Measurements from ENCODE around the gene SP4.

The SP4 gene

DNA sequence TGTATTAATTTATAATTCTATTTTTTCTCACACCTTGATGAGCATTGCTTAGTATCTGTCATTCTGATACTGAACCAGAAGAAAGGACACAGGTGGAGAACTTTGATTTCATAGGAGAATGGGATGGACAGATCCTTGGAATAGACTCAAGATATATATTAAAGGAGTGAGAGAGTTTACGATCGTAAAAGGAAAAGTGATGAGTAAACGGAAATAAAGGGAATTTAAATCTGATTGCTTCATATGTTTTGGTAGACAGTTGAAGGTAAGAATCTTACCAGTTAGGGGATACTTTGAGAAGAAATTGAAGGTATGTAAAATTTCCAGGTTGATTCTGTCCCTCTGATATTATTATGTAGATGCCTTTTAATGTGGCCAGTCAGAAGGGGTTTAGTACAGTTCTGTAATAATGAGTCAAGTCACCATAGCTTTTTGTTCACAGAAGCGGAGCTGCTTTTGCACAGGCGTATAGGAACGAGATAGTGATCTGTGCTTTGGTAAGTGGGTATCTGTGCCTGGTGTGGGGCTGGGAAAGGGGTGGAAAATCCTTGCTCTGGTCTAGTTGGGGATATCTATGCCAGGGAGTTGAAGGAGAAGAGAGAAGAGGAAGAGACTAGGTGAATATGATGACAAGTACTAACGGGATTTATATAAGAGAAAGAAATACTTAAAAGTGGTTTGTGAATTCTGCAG is 15.4 kb downstream of the SP4 start:
- no peak for DNase-seq (ENCODE audit: low spot score)

DNA sequence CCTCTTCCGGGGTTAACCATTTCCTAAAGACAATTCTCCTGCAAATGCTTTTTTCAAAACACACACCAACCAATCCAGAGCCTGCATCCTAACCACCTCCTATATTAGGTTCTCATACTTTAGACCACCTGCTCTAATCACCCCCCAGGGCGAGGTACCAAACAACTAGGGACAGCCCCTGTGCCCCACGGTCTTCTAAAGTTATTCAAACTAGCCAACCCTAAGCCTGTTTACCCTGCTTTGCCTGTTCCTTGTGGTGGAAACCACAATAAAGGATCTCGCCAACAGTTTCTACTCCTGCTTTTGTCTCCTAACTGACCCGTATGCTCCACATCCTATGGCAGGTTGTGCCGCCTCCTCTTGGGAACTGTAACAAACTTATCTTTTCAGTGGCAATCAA is 21.1 kb downstream of the SP4 start:
- DNase-seq (ENCODE audit: low spot score), result no peak

DNA sequence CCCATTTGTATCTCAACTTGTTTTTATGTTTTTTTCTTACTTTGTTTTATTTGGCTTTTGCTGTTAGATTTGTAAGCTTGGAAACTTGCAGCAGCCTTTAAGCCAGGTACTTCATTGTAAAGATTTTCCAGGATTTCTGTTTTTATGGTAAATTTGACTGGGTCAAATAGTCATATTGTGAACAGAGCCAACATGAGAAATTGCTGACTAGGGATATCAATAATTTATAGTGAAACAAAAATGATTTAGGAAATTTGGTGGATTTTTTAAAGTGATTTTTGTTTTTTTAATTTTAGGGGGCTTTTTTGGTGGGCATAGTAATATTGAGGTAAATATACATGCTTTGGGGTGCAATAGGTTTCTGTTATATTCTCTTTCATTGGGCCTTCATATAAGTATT is 22.2 kb downstream of the SP4 start:
- no peak for DNase-seq (ENCODE audit: low spot score)

DNA sequence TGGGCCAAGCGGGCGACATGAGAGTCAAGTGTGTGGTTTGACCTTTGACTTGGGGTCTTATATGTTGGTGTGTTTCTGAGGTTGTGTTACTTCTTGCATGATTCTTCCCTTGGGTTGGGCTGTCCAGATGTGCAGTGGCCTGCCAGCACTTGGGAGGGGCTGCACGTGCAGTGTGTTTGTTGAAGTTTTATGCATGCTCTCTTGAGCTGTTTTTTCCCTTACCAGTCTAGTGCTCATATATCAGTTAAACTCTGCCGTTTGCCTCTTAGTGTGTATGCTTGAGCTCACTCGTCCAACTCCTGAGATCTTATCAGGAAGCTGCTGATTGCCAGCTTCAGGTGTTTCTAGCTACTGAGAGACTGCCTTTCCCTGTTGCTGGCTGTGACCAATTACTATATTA is 23.1 kb downstream of the SP4 start:
- no peak for DNase-seq (ENCODE audit: low spot score)

DNA sequence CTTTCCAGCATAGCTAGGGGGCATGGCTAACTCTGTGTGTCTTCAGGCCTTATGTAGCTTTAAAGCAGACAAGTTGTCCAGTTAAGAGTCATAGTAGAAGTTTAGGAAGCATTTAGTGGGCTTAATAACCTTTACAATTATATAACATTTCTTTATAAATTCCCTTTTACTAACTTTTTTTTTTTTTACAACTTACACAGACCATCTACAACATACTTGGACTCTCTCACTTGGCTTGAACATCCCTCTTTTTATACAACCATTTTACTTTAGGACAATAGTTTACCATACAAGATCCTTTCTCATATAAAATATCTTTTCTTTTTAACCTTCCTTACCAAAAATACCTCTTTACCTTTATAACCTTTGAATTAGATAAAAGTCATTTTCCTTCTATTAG is 26.3 kb downstream of the SP4 start:
- no peak for DNase-seq (ENCODE audit: low spot score)

DNA sequence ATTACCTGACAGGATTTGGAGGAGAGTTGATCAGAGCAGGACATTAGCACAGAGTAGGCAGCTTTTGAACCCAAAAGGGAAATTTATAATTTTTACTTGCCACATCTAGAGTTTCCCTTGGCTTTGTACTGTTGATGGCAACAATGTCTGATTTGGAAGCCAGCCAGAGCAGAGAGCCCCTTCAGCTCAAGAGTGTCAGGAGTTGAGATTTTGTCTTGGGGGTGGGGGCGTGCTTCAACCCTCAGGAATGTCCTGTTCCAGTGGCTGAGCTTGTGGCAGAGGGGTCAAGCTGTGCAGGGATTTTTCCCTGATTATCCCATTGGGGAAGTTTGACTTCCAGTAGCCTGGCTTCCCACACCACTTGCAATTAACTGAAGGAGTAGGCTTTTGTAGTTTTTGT is 27.0 kb downstream of the SP4 start:
- DNase-seq (ENCODE audit: low spot score), result no peak

DNA sequence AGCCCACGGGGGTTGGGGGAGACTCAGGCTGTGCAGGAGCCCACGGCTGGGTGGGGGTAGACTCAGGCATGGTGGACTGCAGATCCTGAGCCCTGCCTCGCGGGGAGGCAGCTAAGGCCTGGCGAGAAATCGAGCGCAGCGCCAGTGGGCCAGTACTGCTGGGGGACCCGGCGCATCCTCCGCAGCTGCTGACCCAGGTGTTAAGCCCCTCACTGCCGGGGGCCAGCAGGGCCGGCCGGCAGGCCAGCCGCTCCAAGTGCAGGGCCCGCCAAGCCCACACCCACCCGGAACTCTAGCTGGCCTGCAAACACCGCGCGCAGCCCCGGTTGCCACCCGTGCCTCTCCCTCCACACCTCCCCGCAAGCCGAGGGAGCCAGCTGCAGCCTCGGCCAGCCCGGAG is 33.4 kb downstream of the SP4 start:
- DNase-seq (ENCODE audit: low spot score), result no peak

DNA sequence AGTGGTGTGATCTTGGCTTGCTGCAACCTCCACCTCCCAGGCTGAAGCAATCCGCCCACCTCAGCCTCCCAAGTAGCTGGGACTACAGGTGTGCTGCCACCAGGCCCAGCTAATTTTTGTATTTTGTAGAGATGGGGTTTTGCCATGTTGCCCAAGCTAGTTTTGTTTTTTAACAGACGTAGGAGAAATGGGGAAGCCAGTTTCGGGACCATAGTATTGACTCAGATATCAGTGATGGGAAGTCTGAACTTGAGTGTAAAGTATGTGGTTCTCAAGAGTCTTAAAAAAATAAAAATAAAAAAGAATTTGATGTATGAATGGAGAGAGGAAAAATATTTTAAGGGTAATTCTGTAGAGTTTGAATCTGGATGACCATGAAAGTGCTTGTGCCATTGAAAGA is 34.2 kb downstream of the SP4 start:
- no peak for DNase-seq (ENCODE audit: low spot score)

DNA sequence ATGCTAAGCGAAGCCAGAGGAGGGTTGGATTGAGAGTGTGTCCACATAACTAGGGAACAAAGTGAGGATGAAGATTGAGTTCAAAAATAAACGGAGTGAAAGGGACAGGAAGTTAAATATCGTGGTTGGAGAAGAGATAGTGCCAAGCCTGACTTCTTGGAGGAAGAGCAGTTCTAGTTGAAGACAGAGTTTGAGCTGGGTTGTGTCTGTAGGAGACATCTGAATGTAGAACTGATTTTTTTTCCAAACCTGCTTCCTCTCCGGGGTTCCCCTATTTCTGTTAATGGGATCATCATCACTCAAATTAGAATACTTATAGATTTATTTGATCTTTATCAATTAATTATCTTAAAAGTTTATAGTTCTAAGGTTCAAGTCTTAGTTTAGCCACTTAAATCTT is 35.6 kb downstream of the SP4 start:
- no peak for DNase-seq (ENCODE audit: low spot score)

DNA sequence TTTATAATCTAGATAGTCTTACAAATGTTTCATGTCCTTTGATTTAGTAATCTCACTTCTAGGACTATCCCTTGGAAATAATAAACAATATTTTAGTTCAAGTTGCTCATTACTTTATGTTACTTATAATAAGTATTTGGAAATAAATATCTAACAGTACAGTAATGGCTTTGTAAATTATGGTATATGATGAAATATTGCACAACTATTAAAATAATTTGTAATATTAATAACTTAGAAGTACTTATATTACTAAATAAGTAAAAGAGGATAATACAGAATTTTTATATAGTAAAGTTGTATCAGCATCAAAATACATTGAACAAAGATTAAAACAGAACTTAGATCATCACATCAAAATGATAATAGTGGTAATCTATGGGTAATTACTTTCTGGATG is 41.1 kb downstream of the SP4 start:
- no peak for DNase-seq (ENCODE audit: low spot score)

DNA sequence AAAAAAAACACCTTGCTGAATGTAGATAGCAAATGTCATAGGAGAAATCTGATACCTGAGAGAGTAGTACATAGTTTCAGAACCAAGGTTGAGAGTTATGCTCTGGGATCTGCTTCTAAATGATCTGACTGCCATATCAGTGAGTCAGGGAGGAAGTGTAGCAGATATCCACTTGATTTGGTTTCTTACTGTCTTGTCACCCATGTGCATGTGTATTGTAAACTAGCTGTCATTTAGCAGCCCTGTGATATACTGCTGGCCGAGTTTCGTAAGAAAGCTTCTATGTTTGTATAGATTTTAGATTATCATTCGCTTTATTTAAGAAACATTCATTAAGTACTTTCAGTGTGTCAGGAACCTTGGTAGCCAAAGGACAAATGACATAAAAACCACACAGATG is 42.0 kb downstream of the SP4 start:
- DNase-seq (ENCODE audit: low spot score), result no peak

DNA sequence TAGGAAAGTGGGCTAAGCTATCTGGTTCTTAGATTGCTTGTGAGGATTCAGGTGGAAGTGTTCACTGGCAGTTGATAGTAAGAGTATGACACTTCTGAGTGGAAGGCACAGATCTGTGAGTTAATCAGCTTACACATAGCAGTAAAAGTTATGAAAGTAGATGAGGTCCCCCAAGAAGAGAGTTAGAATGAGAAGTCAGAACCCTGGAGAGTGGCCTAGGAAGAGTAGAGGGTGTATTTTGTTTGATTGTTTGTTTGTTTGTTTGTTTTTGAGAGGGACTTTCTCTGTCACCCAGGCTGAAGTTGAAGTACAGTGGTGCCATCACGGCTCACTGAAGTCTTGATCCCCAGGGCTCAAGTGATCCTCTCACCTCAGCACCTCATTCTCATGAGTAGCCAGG is 44.1 kb downstream of the SP4 start:
- DNase-seq (ENCODE audit: low spot score), result no peak

DNA sequence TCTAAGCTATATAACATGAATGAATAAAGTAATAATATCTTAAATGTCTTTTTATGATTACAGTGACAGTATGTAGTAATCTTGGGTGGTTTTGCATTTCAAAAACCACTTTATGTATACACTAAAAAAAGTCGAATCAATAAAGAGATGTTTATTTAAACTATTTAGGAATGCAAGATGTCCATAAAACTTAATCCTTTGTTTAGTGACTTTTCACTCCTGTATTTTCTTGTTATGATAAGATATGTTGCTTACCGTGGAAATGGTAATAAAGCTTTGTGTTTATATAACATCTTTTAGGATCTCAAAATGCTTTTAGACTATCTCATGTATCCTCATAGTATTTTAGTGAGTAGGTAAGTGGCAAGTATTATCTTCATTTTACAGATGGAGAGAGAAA is 48.5 kb downstream of the SP4 start:
- DNase-seq (ENCODE audit: low spot score), result no peak

DNA sequence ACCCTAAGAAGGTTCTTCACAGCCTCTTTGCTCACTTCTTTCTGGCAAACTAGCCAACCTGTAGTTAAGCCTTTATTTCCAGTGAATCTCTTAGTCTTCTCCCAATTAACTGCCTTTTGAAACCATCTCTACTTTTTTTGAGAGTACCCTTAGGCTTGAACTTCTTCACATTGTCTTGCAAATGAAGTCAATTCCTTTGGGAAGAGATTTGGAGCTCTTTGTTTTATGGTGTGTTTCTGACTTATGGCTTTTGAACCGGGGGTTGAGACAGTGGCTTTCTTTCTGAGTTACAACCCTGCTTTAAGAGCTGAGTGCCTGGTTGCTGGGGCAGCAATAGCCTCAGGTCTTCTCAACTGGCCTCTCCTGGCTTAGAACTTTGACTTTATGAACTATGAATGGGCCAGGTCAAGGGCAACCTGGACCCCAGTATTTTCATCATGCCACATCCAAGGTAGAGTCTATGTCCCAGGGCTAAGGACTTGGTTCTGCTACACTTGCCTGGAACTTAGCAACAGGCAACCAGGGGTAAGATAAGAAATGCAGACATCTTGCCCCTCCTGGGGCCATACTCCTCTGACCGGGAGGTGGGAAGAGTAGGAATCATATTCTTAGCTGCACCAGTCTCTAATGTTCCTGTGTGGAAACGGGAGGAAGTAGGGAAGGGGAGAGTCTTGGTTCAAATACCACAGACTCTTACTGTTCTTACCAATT is 53.0 kb downstream of the SP4 start:
- no peak for DNase-seq (ENCODE audit: low spot score)

DNA sequence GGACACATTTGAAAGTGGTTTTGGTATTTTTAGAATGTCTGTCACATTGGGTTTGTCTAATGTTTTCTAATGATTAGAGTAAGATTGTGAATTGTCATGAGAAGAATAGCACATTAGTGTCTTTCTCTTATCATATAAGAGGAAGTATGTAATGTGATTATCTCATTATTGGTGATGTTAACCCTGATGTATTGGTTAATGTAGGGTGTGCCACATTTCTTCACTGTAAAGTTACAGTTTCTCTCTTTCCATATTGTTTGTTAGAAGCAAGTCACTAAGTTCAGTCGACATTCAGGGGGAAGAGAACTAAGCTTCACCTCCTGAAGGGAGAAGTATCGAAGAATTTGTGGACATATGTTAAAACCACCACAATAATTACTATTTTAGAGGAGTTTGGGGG is 58.6 kb downstream of the SP4 start:
- DNase-seq (ENCODE audit: low spot score), result no peak

DNA sequence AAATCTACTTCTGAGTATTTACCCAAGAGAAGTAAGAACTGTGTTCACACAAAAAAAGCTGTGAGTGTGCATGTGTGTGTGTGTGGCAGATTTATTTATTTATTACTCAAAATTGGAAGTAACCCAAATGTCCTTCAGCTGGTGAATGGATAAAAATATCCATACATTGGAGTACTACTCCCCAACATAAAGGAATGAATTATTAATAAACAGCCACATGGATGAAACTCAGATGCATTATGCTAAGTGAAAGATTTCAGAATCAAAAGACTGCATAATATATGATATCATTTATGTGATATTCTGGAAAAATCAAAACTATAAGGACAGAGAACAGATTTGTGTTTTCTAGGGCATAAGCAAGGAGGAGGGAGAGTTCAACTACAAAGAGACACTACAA is 67.8 kb downstream of the SP4 start:
- no peak for DNase-seq (ENCODE audit: low spot score)

DNA sequence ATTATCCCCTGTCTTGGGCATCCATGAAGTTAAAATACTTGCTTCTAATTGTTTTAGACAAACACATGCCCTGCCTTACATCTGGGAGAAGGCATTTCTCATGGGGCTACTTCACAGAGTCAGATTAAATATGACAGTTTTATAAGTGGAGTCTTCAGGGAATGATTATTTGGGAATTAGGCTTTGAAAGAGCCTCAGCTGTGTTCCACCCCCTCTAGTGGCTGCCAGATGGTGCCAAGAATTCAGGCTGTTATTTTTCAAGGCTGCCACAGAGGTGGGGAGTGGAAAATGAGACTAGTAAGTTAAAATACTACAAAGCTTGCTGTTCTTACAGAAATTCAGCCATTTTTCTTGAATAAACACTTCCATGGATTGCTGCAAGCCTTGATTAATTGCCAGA is 69.2 kb downstream of the SP4 start:
- DNase-seq (ENCODE audit: low spot score), result no peak

DNA sequence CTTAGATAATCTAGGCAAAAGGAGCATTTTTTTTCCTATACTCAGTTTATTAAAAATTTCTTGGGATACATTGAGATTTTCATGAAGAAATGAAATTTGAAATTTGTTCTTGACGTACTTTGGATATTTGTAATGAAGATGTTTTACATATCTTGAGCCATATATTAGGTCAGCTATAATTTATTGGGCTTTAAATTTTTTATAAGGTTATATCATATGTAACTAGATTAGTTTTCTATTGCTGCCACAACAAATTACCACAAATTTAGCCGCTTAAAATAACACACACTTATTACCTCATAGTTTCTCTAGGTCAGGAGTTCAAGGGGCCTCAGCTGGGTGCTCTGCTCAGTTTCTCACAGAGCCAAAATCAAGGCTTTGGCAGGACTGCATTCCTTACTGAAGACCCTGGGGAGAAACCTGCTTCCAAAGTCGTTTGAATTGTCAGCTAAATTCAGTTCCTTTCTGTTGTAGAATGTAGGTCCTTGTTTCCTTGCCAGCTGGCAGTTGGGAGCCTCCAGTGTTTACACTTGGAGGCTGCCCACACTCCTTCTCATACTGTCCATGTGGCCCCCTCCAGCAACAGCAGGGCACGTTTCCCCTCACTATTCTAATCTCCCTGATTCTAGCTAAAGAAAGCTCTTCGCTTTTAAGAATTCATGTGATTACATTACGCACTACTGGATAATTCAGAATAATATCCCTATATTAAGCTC is 72.4 kb downstream of the SP4 start:
- no peak for DNase-seq (ENCODE audit: low spot score)

DNA sequence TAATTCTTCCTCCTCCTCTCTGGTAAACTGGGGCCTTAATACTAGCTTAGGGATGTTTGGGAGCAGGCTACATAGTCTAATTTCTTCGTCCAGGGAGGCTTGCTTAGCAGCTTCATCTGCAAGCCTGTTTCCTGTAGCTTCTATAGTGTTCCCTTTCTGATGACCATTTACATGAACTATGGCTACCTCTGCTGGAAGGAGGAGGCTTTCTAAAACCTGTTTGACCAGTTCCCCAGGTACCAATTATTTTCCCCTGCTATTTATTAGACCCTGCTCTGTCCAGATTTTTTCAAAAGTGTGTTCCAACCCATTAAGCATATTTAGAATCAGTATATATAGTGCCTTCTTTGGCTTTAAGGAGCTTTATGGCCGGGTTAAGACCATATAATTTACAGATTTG is 76.1 kb downstream of the SP4 start:
- DNase-seq (ENCODE audit: low spot score), result no peak

DNA sequence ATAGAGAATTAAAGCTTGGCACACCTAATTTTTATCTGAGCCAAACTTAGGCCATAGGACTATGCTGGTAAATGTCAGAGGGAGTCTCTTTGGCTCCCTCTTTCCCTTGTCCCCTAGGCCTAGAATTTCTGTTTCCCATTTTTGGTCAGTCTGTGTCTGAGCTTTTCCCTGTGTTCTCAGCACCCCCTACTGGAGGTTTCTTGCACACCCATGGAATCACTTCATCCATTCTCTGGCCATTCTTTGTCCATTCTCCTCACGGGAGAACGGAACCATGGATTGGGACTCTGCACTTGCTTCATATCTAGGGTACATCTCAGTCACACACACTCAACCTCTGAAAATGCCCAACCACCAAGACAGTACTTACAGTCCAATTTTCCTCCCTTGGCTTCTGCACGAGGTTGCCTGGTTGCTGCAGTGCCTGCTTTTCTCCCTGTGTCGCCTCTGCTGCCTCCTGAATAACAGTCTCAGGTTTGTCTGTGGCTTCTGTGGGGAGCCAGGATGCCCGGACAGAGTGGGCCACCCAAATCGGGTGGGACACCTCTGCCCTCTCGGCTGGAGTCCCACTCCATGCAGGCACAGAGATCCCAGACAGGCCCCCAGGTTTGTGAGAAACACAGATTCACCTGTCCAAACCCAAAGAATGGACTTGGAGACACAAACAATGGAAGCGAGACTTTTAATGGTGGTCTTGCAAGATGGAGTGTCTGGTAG is 79.9 kb downstream of the SP4 start:
- peak; percentile 19 for DNase-seq (ENCODE audit: low spot score)

DNA sequence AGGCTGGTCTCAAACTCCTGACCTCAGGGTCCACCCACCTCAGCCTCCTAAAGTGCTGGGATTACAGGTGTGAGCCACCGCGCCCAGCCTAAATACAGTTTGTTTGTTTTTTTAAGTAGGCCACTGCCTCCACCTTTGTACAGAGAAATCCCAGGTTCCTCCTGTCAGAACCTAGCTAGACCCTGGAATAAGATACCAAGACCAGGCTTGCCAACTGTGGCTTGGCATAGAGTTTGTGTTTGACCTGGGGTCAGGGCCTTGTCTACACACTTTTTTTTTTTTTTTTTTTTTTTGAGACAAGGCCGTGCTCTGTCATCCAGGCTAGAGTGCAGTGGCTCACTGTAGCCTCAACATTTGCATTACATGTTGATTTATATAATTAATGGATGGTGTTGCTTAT is 80.7 kb downstream of the SP4 start:
- DNase-seq (ENCODE audit: low spot score), result no peak

DNA sequence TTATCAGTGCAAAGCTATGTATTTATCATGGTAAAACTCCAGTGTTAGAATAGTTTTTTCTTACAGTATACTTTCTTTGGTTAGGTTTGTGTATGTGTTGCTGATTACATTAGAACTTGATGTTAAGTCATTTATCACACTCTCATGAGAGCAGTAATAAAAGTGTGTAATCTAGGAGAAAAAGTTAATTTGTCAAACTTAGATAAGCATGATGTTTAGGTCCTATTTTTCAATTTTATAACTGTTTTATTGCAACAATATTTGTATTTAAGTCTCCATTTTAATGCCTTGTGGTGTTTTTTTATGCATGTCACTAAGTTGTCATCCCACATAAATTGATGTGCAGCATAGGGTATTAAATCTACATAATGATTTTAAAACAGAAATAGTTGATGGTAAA is 86.2 kb downstream of the SP4 start:
- no peak for DNase-seq (ENCODE audit: low spot score)

DNA sequence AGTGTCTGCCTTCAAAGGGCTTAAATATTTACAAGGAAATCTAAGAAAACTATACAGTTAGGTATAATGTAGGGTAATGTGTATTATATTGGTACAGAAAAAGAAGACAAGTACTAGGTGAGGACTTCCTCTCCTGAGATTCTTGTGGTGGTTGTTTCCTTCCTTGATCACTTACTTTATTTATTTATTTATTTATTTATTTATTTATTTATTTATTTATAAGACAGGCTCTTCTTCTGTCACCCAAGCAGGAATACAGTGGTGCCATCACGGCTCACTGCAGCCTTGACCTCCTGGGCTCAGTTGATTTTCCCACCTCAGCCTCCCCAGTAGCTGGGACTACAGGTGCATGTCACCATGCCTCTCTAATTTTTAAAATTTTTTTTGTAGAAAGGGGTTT is 96.8 kb downstream of the SP4 start:
- no peak for DNase-seq (ENCODE audit: low spot score)
